IPS-NIHi7 (cell line): ENCODE measurements around the gene MAX.

ENCODE experiments used
- DNase-seq: peaks from one replicate; pipeline ENCODE4 v3.0.0; 2012; ENCODE audit warnings: mixed read lengths; ENCODE audit errors: extremely low spot score

The MAX gene

GRCh38 chr14:65073605-65074201, 28.6 kb downstream of the MAX start:
- DNase-seq: no peak

- DNase-seq: no peak
Measured at GRCh38 chr14:65072937-65073336, 29.4 kb downstream of the MAX start.

- DNase-seq: no peak
Measured at GRCh38 chr14:65072256-65072655, 30.1 kb downstream of the MAX start.

DNA sequence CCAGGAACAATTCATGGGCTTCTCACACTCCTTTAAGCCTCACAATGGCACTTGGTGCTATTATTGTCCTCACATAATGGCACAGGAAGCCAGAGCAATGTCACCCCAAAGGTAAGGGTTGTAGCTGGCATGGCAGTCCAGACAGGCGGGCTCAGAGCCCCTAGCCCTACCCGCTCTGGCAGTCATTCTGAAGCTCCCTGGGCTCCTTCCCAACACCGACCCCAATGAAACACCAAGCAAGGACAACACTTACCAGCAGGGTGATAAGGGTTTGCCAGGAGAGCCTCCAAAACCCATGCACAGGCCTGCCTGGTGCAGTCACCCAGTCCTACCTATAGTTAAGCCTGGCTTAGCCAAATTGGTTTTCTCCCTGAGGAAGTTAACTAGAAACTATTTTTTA, 30.8 kb downstream of the MAX start:
- no peak for DNase-seq

GRCh38 chr14:65070471-65070976, 31.8 kb downstream of the MAX start:
- DNase-seq: no peak

- no peak for DNase-seq
Measured at GRCh38 chr14:65069874-65070413, 32.4 kb downstream of the MAX start.

GRCh38 chr14:65065719-65066118, 36.6 kb downstream of the MAX start:
- DNase-seq: no peak

- no peak for DNase-seq
Measured at GRCh38 chr14:65062096-65063075, 39.9 kb downstream of the MAX start.

- no peak for DNase-seq
Measured at GRCh38 chr14:65057695-65058094, 44.6 kb downstream of the MAX start.

DNA sequence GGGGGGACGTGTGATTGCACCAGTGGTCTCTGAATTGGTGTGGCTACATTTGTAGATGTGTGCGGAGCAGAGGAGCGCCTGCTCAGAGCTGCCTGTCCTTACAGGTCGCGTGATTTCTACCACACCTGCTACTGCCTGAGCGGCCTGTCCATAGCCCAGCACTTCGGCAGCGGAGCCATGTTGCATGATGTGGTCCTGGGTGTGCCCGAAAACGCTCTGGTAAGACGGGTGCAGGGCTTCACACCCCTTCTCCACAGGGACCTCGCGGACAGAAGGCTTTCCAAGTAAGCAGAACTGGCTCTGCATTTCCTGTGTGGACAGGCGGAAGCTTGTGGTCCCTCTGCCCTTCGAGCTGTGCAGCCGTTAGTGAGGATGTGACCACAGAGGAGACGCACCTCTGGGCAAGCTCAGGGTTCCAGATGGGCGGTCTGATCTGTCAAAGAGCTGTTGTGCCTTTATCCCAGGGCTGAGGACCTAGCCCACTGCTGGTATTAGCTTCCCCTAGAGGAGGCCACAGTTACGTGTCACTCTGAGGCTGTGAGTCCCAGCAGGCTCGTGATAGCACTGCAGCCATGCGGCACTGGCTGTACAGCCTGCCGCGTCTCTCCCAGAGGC, 47.7 kb downstream of the MAX start:
- DNase-seq: no peak

DNA sequence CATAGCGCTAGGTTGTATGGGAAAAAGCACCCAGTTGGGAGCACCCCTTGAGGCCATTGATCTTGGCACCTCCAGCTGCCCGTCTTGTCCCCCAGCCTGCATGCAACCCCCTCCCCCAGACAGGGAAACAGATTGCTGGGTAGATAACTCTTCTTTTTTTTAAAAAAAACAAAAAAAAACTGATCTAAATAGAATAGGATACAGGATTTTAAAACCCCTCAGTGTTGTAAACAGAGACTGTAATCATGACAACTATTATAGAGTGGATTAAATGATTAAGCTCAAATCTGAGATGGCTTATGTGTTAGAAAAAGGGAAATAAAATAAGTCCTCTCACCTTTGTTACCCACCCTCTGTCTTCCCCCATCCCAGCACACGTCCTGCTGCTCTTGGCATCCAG, 48.9 kb downstream of the MAX start:
- no peak for DNase-seq

- DNase-seq: no peak
Measured at GRCh38 chr14:65052832-65053231, 49.5 kb downstream of the MAX start.

GRCh38 chr14:65045709-65046108, 56.6 kb downstream of the MAX start:
- no peak for DNase-seq

GRCh38 chr14:65045006-65045405, 57.3 kb downstream of the MAX start:
- no peak for DNase-seq

DNA sequence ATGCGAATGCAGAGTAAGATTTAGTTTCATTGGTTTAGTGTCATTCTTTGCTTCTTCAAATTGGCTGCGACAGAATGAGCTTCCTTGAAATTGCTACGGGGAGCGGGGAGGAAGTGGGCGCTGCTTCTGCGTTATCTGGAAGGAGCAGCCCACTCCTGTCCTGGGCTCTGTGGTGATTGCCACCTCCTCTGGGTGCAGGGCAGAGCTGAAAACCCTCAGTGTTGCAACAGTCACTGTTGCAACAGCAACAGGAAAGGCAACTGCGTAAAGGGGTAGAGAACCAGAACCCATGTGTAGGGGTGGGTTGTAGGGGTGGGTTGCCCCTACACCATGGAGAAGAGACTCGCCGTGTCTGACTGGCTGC, 57.7 kb downstream of the MAX start:
- DNase-seq: no peak

- no peak for DNase-seq
Measured at GRCh38 chr14:65043893-65044595, 58.3 kb downstream of the MAX start.

GRCh38 chr14:65042731-65043372, 59.5 kb downstream of the MAX start:
- DNase-seq: no peak

GRCh38 chr14:65042296-65042695, 60.0 kb downstream of the MAX start:
- no peak for DNase-seq

- no peak for DNase-seq
Measured at GRCh38 chr14:65041434-65041915, 60.8 kb downstream of the MAX start.

DNA sequence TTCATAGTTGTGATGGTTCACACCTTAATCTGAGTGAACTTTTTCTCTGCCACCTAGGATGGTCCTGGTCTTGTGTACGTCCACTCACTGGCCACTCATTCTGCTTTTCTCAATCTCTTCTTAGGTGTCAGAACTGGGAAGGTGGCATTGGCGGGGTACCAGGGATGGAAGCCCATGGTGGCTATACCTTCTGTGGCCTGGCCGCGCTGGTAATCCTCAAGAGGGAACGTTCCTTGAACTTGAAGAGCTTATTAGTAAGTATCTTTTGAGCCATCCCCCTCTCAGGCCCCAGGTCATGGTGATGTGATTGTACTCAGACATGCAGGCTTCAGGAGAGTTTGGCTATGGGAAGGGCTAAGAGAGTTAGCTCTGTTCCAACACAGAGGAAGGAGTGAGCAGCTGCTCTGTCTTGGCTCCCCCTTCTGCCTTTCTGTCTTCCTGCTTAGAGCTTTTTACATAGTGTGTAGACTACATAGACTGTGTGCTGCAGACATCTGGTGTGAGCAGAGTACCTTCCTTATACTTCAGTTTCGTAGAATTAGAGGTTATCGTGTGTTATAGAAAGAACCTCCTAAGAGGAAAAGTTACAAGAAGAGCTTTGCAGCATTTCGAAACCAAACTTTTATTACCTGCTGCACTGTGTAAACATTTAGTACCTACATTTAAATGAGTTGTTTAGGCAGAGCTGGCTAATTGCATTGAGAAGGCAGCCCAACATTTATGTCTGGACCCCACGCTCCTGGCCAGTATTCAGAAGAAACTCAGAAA, 61.5 kb downstream of the MAX start:
- no peak for DNase-seq
